Mucosa of gallbladder (tissue), 1 donor: ENCODE measurements around the gene PITPNB. TPM values are rescaled to one million over a fixed set of nuclear protein-coding genes. Genes with fewer than 3 reads are reported as not detected.

Experiments
- DNase-seq: peaks from one replicate; pipeline ENCODE4 v3.0.0-alpha.2; 2020; ENCODE audit warnings: low spot score
- total RNA-seq: library from RNA; stranded (reverse); gene quantifications from one replicate; pipeline ENCODE4 v1.2.1, GENCODE V29; 2021
- donor health status: DM: no; HTN: no; CAD: no.

PITPNB gene
- total RNA-seq, 1 donor from 2014 or later, result 80.9 TPM

GRCh38 chr22:27880778-27881394, 38.2 kb downstream of the PITPNB start:
- DNase-seq, result peak; percentile 57

GRCh38 chr22:27879923-27880322, 39.1 kb downstream of the PITPNB start:
- no peak for DNase-seq

- no peak for DNase-seq
Measured at GRCh38 chr22:27878541-27878940, 40.5 kb downstream of the PITPNB start.

- no peak for DNase-seq
Measured at GRCh38 chr22:27877501-27877900, 41.6 kb downstream of the PITPNB start.

- DNase-seq, result no peak
Measured at GRCh38 chr22:27876684-27877083, 42.4 kb downstream of the PITPNB start.

GRCh38 chr22:27875951-27876350, 43.1 kb downstream of the PITPNB start:
- DNase-seq, result no peak

- DNase-seq, result no peak
Measured at GRCh38 chr22:27874764-27875163, 44.3 kb downstream of the PITPNB start.

- no peak for DNase-seq
Measured at GRCh38 chr22:27874185-27874584, 44.9 kb downstream of the PITPNB start.

GRCh38 chr22:27873472-27873871, 45.6 kb downstream of the PITPNB start:
- no peak for DNase-seq

GRCh38 chr22:27872488-27872887, 46.6 kb downstream of the PITPNB start:
- DNase-seq, result no peak

GRCh38 chr22:27871306-27872014, 47.6 kb downstream of the PITPNB start:
- DNase-seq, result no peak

- no peak for DNase-seq
Measured at GRCh38 chr22:27870234-27871191, 48.5 kb downstream of the PITPNB start.

GRCh38 chr22:27868732-27869282, 50.2 kb downstream of the PITPNB start:
- no peak for DNase-seq

GRCh38 chr22:27867953-27868731, 50.9 kb downstream of the PITPNB start:
- DNase-seq, result no peak

- no peak for DNase-seq
Measured at GRCh38 chr22:27867085-27867952, 51.7 kb downstream of the PITPNB start.

- peak; percentile 58 for DNase-seq
Measured at GRCh38 chr22:27866135-27867084, 52.6 kb downstream of the PITPNB start.

GRCh38 chr22:27865496-27865895, 53.6 kb downstream of the PITPNB start:
- no peak for DNase-seq

- no peak for DNase-seq
Measured at GRCh38 chr22:27863556-27863955, 55.5 kb downstream of the PITPNB start.

- no peak for DNase-seq
Measured at GRCh38 chr22:27863001-27863400, 56.1 kb downstream of the PITPNB start.
